MM.1S (cell line): ENCODE results near the gene LRPPRC.

Source experiments
- DNase-seq: peaks from one replicate; pipeline ENCODE4 v3.0.0-alpha.2; 2015
- H2AFZ ChIP-seq: fragments of 300-600 bp; sonication (generic); 2 replicates; pipeline ENCODE4 v1.6.0; 2016; ENCODE audit warnings: antibody characterized with exemption, low read length
- H3F3A ChIP-seq: fragments of 300-600 bp; sonication (generic); 2 replicates; pipeline ENCODE4 v1.6.1; 2016; ENCODE audit warnings: mild to moderate bottlenecking, antibody characterized with exemption, low read length, moderate library complexity, mixed read lengths; ENCODE audit not compliant: insufficient read depth
- H3K27ac ChIP-seq: fragments of 300-600 bp; sonication (generic); 2 replicates; pipeline ENCODE4 v1.5.1; 2016; ENCODE audit warnings: mild to moderate bottlenecking, low read length
- H3K27me3 ChIP-seq: fragments of 300-600 bp; sonication (generic); replicated peaks from 2 replicates; pipeline ENCODE4 v1.6.0; 2016; ENCODE audit warnings: low read length; ENCODE audit not compliant: insufficient read depth
- H3K36me3 ChIP-seq: fragments of 300-600 bp; sonication (generic); replicated peaks from 2 replicates; pipeline ENCODE4 v1.6.1; 2016; ENCODE audit warnings: mild to moderate bottlenecking, low read length, mixed read lengths; ENCODE audit not compliant: insufficient read depth
- H3K4me1 ChIP-seq: fragments of 300-600 bp; sonication (generic); 2 replicates; pipeline ENCODE4 v1.6.1; 2016; ENCODE audit warnings: low read length, mixed read lengths
- H3K4me2 ChIP-seq: fragments of 300-600 bp; sonication (generic); 2 replicates; pipeline ENCODE4 v1.6.0; 2016; ENCODE audit warnings: low read depth, low read length
- H3K4me3 ChIP-seq: fragments of 300-600 bp; sonication (generic); 2 replicates; pipeline ENCODE4 v1.5.1; 2016; ENCODE audit warnings: low read length, mixed read lengths
- H3K79me2 ChIP-seq: fragments of 300-600 bp; sonication (generic); 2 replicates; pipeline ENCODE4 v1.6.1; 2016; ENCODE audit warnings: mixed run types, low read length, mixed read lengths
- H3K9ac ChIP-seq: fragments of 300-600 bp; sonication (generic); 2 replicates; pipeline ENCODE4 v1.6.1; 2016; ENCODE audit warnings: low read length, mixed read lengths
- H3K9me2 ChIP-seq: fragments of 300-600 bp; sonication (generic); replicated peaks from 2 replicates; pipeline ENCODE4 v1.6.1; 2016; ENCODE audit warnings: mild to moderate bottlenecking, low read length, mixed read lengths; ENCODE audit not compliant: insufficient read depth
- H3K9me3 ChIP-seq: fragments of 300-600 bp; sonication (generic); replicated peaks from 2 replicates; pipeline ENCODE4 v1.6.1; 2016; ENCODE audit warnings: mild to moderate bottlenecking, low read length, mixed read lengths; ENCODE audit not compliant: insufficient read depth
- H4K20me1 ChIP-seq: fragments of 300-600 bp; sonication (generic); 2 replicates; pipeline ENCODE4 v1.6.1; 2016; ENCODE audit warnings: mild to moderate bottlenecking, low read length, moderate library complexity, mixed read lengths; ENCODE audit not compliant: insufficient read depth
- EZH2 ChIP-seq: fragments of 300-600 bp; sonication (generic); optimal IDR thresholded peaks from 2 replicates; pipeline ENCODE3; 2017; ENCODE audit warnings: low read depth, mild to moderate bottlenecking, antibody characterized with exemption, low read length, mixed read lengths
- EZH2phosphoT487 ChIP-seq: fragments of 300-600 bp; sonication (generic); IDR thresholded peaks from 2 replicates; pipeline ENCODE4 v1.6.1; 2018; ENCODE audit warnings: antibody characterized with exemption, low read length
- TF ChIP-seq, protein P1 (sequence below): fragments of 300-600 bp; sonication (generic); IDR thresholded peaks from 2 replicates; pipeline ENCODE4 v1.5.1; 2016; ENCODE audit warnings: antibody characterized with exemption, low read length, mixed read lengths

The LRPPRC gene

DNA sequence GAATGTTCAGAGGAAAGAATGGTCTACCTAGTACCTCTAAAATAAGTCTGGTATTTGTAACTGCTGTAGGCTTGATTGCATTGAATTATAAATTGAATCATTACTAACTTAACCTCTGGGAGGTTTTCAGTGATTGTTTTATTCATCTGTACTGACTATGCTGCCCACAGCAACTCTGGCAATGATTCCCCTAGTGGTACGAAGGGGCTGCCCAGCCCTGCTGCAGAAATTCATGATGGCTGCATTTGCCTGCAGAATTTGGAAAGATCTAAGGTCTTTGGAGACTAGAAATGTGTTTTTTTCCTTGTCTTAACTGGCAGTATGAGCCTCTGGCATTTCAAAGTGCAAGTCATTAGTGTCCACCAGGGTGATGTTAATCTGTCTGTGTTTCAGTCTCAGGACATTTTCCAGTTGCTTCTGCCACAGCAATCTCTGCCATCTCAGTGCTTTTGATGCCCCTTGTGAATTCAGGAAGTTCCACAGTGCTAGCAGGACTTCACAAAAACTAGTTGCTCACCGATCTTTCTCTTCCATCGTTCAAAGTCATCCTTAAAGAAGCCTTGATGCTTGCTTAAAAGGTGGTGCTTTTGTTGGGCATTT is 13.4 kb upstream of the LRPPRC start:
- Histone ChIP-seq H3K4me2 (no peak overlapping the region), H3K4me3 (no peak overlapping the region), H3K9me3 (no peaks in the 10 kb centered on the region), H3F3A (no peaks in the 10 kb centered on the region), H3K9me2 (no peaks in the 10 kb centered on the region), H4K20me1 (no peaks in the 10 kb centered on the region), H3K4me1 (no peaks in the 10 kb centered on the region), H3K9ac (no peak overlapping the region), H3K27ac (no peak overlapping the region), H3K79me2 (no peaks in the 10 kb centered on the region), H3K27me3 (no peaks in the 10 kb centered on the region), H3K36me3 (no peaks in the 10 kb centered on the region), H2AFZ (no peak overlapping the region)
- DNase-seq = no peak
- TF ChIP-seq EZH2phosphoT487 = no peak
- TF ChIP-seq, protein P1, sequence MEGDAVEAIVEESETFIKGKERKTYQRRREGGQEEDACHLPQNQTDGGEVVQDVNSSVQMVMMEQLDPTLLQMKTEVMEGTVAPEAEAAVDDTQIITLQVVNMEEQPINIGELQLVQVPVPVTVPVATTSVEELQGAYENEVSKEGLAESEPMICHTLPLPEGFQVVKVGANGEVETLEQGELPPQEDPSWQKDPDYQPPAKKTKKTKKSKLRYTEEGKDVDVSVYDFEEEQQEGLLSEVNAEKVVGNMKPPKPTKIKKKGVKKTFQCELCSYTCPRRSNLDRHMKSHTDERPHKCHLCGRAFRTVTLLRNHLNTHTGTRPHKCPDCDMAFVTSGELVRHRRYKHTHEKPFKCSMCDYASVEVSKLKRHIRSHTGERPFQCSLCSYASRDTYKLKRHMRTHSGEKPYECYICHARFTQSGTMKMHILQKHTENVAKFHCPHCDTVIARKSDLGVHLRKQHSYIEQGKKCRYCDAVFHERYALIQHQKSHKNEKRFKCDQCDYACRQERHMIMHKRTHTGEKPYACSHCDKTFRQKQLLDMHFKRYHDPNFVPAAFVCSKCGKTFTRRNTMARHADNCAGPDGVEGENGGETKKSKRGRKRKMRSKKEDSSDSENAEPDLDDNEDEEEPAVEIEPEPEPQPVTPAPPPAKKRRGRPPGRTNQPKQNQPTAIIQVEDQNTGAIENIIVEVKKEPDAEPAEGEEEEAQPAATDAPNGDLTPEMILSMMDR = no peak
- TF ChIP-seq EZH2 = no peak

DNA sequence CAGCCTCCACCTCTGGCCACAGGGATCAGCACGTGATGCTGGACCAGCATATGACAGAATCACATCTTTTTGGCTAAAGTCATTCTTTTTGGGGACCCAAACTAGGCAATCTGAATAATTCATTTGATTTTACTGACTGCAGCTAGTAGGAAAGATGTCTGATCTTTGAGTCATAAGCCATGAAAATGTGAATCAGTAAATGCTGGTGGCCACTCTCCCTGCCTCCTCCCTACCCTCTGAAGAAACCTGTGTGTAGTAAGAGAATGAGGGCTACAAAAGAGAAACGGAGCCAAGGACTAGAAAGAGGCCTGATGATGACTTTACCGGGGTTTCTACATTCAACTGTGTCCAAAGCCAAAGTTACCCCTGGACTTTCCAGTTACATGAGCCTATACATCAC is 10.1 kb upstream of the LRPPRC start:
- H3K79me2 ChIP-seq = no peaks in the 10 kb centered on the region
- no peak for DNase-seq
- H3K9ac ChIP-seq = no peak overlapping the region
- no peak overlapping the region for H3K4me2 ChIP-seq
- no peak overlapping the region for H3K27ac ChIP-seq
- no peaks in the 10 kb centered on the region for H3K9me2 ChIP-seq
- no peaks in the 10 kb centered on the region for H3K4me1 ChIP-seq
- H3F3A ChIP-seq = no peaks in the 10 kb centered on the region
- no peaks in the 10 kb centered on the region for H4K20me1 ChIP-seq
- no peaks in the 10 kb centered on the region for H3K27me3 ChIP-seq
- no peaks in the 10 kb centered on the region for H3K9me3 ChIP-seq
- TF ChIP-seq, protein P1 = no peak
- TF ChIP-seq EZH2phosphoT487 (no peak), EZH2 (no peak)
- H3K4me3 ChIP-seq = no peak overlapping the region
- H3K36me3 ChIP-seq = no peaks in the 10 kb centered on the region
- no peak overlapping the region for H2AFZ ChIP-seq

DNA sequence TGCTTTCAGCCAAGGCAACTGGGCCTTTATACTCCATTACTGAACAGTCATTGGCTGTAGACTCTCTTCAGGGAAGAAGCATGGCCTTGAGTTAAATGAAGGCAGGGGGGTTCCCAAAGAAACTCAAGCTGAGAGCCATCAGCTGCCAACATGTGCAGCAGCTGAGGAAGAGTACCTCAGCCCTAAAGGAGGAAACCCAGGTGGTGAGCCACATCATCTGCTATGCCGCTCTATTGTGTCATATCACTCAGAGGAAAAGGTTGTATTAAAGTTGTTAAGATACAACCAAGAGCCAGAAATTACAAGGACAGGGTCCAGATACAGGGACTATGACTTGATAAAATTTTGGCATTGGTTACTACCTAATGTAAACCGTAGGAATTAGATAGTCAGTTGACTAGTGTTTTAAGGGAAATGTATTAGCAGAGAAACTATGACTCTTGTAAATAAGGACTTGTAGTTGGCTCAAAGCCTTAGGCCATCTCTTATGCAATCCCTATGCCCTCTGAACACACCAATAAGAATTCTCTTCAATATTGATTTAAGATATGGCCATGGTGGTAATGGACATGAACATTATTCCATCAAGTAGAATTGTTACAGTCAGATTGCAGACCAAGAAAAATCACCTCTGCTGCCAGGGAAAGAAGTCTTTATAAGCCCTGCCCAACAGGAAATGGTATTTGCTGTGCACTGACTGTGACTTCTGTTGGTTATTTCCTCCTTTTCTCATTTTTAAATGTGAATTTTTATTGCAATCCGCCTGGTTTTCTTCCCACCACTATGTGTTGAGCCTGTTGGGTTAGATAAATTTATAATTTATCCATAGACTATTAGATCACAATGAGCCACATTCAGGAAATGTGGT is 9.2 kb upstream of the LRPPRC start:
- Histone ChIP-seq H3K4me1 (no peaks in the 10 kb centered on the region), H3K9ac (no peak overlapping the region), H3K9me3 (no peaks in the 10 kb centered on the region), H3K27me3 (no peaks in the 10 kb centered on the region), H3K27ac (no peak overlapping the region), H3K9me2 (no peaks in the 10 kb centered on the region), H2AFZ (no peak overlapping the region), H3K4me3 (no peak overlapping the region), H3K4me2 (no peak overlapping the region), H4K20me1 (no peaks in the 10 kb centered on the region), H3K79me2 (no peaks in the 10 kb centered on the region), H3F3A (no peaks in the 10 kb centered on the region), H3K36me3 (no peaks in the 10 kb centered on the region)
- TF ChIP-seq, protein P1 = no peak
- TF ChIP-seq EZH2 = no peak
- TF ChIP-seq EZH2phosphoT487 = no peak
- DNase-seq = no peak
